HG03095 (cell line): ENCODE results near the gene ANKRD9.
"Not testable (repeated sequence)": the region's sequence is repeated elsewhere in the genome, so short reads cannot be mapped to it uniquely, and the experiment has no call there.

Experiments used
- ATAC-seq: cut with Tn5 transposase; IDR thresholded peaks from one replicate; pipeline ENCODE4 v1.9.1; 2021; ENCODE audit warnings: moderate library complexity; ENCODE audit not compliant: unreplicated experiment

Gene ANKRD9

GRCh38 chr14:102538602-102539543 lies 29.3 kb upstream of the ANKRD9 start:
- ATAC-seq: no peak

- ATAC-seq: no peak
These were observed 28.5 kb upstream of the ANKRD9 start for GRCh38 chr14:102537981-102538601.

- no peak for ATAC-seq
These were observed 22.7 kb upstream of the ANKRD9 start for GRCh38 chr14:102532204-102532658.

- ATAC-seq: no peak
These were observed 21.4 kb upstream of the ANKRD9 start for GRCh38 chr14:102530828-102531478.

GRCh38 chr14:102528431-102529170 lies 19.0 kb upstream of the ANKRD9 start:
- no peak for ATAC-seq

- no peak for ATAC-seq
These were observed 16.4 kb upstream of the ANKRD9 start for GRCh38 chr14:102525929-102526497.

GRCh38 chr14:102525219-102525928 lies 15.8 kb upstream of the ANKRD9 start:
- ATAC-seq: peak; percentile 16

GRCh38 chr14:102524451-102525218 lies 15.1 kb upstream of the ANKRD9 start:
- ATAC-seq: peak; percentile 96

GRCh38 chr14:102523569-102524450 lies 14.2 kb upstream of the ANKRD9 start:
- no peak for ATAC-seq

GRCh38 chr14:102523200-102523568 lies 13.6 kb upstream of the ANKRD9 start:
- no peak for ATAC-seq

GRCh38 chr14:102519709-102520108 lies 10.1 kb upstream of the ANKRD9 start:
- not testable (repeated sequence) for ATAC-seq

GRCh38 chr14:102518063-102518648 lies 8.6 kb upstream of the ANKRD9 start:
- no peak for ATAC-seq

- peak; percentile 12 for ATAC-seq
These were observed 8.0 kb upstream of the ANKRD9 start for GRCh38 chr14:102517392-102518062.

GRCh38 chr14:102516531-102517391 lies 7.2 kb upstream of the ANKRD9 start:
- peak; percentile 44 for ATAC-seq

- no peak for ATAC-seq
These were observed 5.6 kb upstream of the ANKRD9 start for GRCh38 chr14:102514987-102515733.
